ENCODE data around the gene LDLRAD3.

The LDLRAD3 gene

GRCh38 chr11:36026315-36026968 lies 82.6 kb downstream of the LDLRAD3 start:
- no peak for TF ChIP-seq ZC3H10 (CRISPR knock-in tag; IDR thresholded peaks at IDR 0.05)
- ATAC-seq: no peak

- ATAC-seq: no peak
- TF ChIP-seq ISL1 (CRISPR knock-in tag; IDR thresholded peaks at IDR 0.05) (no peak), ZNF70 (CRISPR knock-in tag; IDR thresholded peaks at IDR 0.05) (no peak), CSRNP3 (CRISPR knock-in tag; IDR thresholded peaks at IDR 0.05) (no peak), TCF4 (CRISPR knock-in tag; IDR thresholded peaks at IDR 0.05; ENCODE audit: borderline replicate concordance) (no peak), TOX (CRISPR knock-in tag; IDR thresholded peaks at IDR 0.05; ENCODE audit: borderline replicate concordance) (no peak), ZNF8 (CRISPR knock-in tag; IDR thresholded peaks at IDR 0.05) (no peak), PATZ1 (CRISPR knock-in tag; IDR thresholded peaks at IDR 0.05; ENCODE audit: borderline replicate concordance) (no peak), CSDC2 (CRISPR knock-in tag; IDR thresholded peaks at IDR 0.05) (no peak), ESRRG (CRISPR knock-in tag; IDR thresholded peaks at IDR 0.05) (no peak), ZC3H10 (CRISPR knock-in tag; IDR thresholded peaks at IDR 0.05) (no peak), OSR1 (CRISPR knock-in tag; IDR thresholded peaks at IDR 0.05) (no peak), POU6F1 (CRISPR knock-in tag; IDR thresholded peaks at IDR 0.05; ENCODE audit: borderline replicate concordance, low read depth) (no peak), BACH2 (CRISPR knock-in tag; IDR thresholded peaks at IDR 0.05; ENCODE audit: borderline replicate concordance) (no peak)
Observed at GRCh38 chr11:36027731-36028130, 83.9 kb downstream of the LDLRAD3 start.

GRCh38 chr11:36029616-36030015 lies 85.8 kb downstream of the LDLRAD3 start:
- no peak for ATAC-seq
- no peak for TF ChIP-seq ZNF8 (CRISPR knock-in tag; IDR thresholded peaks at IDR 0.05)
- no peak for TF ChIP-seq ZFP3 (CRISPR knock-in tag; IDR thresholded peaks at IDR 0.05)
- TF ChIP-seq PATZ1 (CRISPR knock-in tag; IDR thresholded peaks at IDR 0.05; ENCODE audit: borderline replicate concordance): no peak
- no peak for TF ChIP-seq CREB5 (CRISPR knock-in tag; IDR thresholded peaks at IDR 0.05; ENCODE audit: low read depth)
- TF ChIP-seq CSRNP3 (CRISPR knock-in tag; IDR thresholded peaks at IDR 0.05): no peak
- no peak for TF ChIP-seq ZNF70 (CRISPR knock-in tag; IDR thresholded peaks at IDR 0.05)
- no peak for TF ChIP-seq TOX (CRISPR knock-in tag; IDR thresholded peaks at IDR 0.05; ENCODE audit: borderline replicate concordance)

GRCh38 chr11:36030731-36031281 lies 86.9 kb downstream of the LDLRAD3 start:
- no peak for ATAC-seq

More at GRCh38 chr11:36030731-36031281, 86.9 kb downstream of the LDLRAD3 start:
- no peak for TF ChIP-seq GLIS3 (CRISPR knock-in tag; IDR thresholded peaks at IDR 0.05)
- no peak for TF ChIP-seq SNAI2 (CRISPR knock-in tag; IDR thresholded peaks at IDR 0.05)

Measured in SK-N-SH treated with all-trans-retinoic acid at 6 μM for 48 hours (cell line).